K562 (cell line): ENCODE data around the gene PLAAT5. TPM values are rescaled to one million over a fixed set of nuclear protein-coding genes. Genes with fewer than 3 reads are reported as not detected.

Experiments
- AFF4 ChIP-seq: sonication (generic); formaldehyde crosslinking; IDR thresholded peaks from 2 replicates; pipeline ENCODE4 v1.8.0; 2023; ENCODE audit warnings: mild to moderate bottlenecking, missing genetic modification reagents
- ETV5 ChIP-seq: sonication (generic); formaldehyde crosslinking; IDR thresholded peaks from 2 replicates; pipeline ENCODE4 v1.4.0; 2020; ENCODE audit warnings: low read depth, mild to moderate bottlenecking, missing genetic modification reagents
- KLF10 ChIP-seq: fragments of 250-450 bp; sonication (Bioruptor Pico); IDR thresholded peaks from 2 replicates; pipeline ENCODE4 v1.6.1; 2021; ENCODE audit warnings: matching md5 sums
- MTF1 ChIP-seq: fragments of 250-450 bp; sonication (Bioruptor Pico); IDR thresholded peaks from 2 replicates; pipeline ENCODE4 v1.9.0; 2021; ENCODE audit warnings: moderate library complexity, mild to moderate bottlenecking, inconsistent platforms, borderline replicate concordance
- NRF1 ChIP-seq, 2 experiments: fragments of 450-650 bp; IDR thresholded peaks in 1 of 2; conservative IDR thresholded peaks in 1 of 2; 2 replicates each; pipeline ENCODE4 v1.6.1; 2014; ENCODE audit warnings: mild to moderate bottlenecking in 2 of 2
- SIRT6 ChIP-seq: IDR thresholded peaks from one replicate; pipeline ENCODE4 v1.6.1; 2012; ENCODE audit warnings: low read depth, mild to moderate bottlenecking, control low read depth, inconsistent platforms, low read length, moderate library complexity
- SREBF2 ChIP-seq: sonication (generic); formaldehyde crosslinking; IDR thresholded peaks from 2 replicates; pipeline ENCODE4 v1.4.0; 2020; ENCODE audit warnings: mild to moderate bottlenecking, missing genetic modification reagents
- TAF9B ChIP-seq: fragments of 450-650 bp; IDR thresholded peaks from 2 replicates; pipeline ENCODE4 v1.6.1; 2018; ENCODE audit warnings: mild to moderate bottlenecking; ENCODE audit not compliant: partially characterized antibody
- TARDBP ChIP-seq: fragments of 450-650 bp; IDR thresholded peaks from 2 replicates; pipeline ENCODE4 v1.6.1; 2016
- YBX1 ChIP-seq: fragments of 450-650 bp; IDR thresholded peaks from 2 replicates; pipeline ENCODE4 v1.7.1; 2016; ENCODE audit warnings: mild to moderate bottlenecking
- ZEB2 ChIP-seq: fragments of 450-650 bp; IDR thresholded peaks from 2 replicates; pipeline ENCODE4 v1.6.1; 2016
- ZNF232 ChIP-seq: sonication (generic); formaldehyde crosslinking; IDR thresholded peaks from 2 replicates; pipeline ENCODE4 v1.8.0; 2022; ENCODE audit warnings: mild to moderate bottlenecking, missing genetic modification reagents
- ZNF311 ChIP-seq: fragments of 250-450 bp; sonication (Bioruptor Pico); IDR thresholded peaks from 2 replicates; pipeline ENCODE4 v1.4.0; 2020; ENCODE audit warnings: mild to moderate bottlenecking, moderate library complexity
- ZNF444 ChIP-seq: fragments of 250-450 bp; sonication (Bioruptor Pico); IDR thresholded peaks from 2 replicates; pipeline ENCODE4 v1.4.0; 2020; ENCODE audit warnings: mild to moderate bottlenecking, moderate library complexity
- polyA plus RNA-seq, 8 experiments: library from polyadenylated mRNA; depleted of rRNA in 4 of 8; stranded (reverse) in 5 of 8; unstranded in 3 of 8; fragments of >200 nt; fragmentation: Nextera tagmentation in 2 of 8; fragmentation: Illumina TruSeq in 1 of 8; extraction: Ambion mirVana in 2 of 8; extraction: Trizol in 1 of 8; gene quantifications; 2 replicates each; pipeline versions ENCODE4 v1.2.1 to v1.2.3, GENCODE V29; 2011 to 2014; ENCODE audit warnings: inconsistent platforms in 1 of 8, missing spikeins in 1 of 8
- total RNA-seq, 7 experiments: library from RNA; depleted of rRNA in 6 of 7; stranded (reverse); fragments of >200 nt in 6 of 7; fragmentation: Illumina TruSeq in 2 of 7; extraction: Trizol in 2 of 7; gene quantifications; 2 replicates each; pipeline versions ENCODE4 v1.2.1 to v1.2.3, GENCODE V29; 2011 to 2021; ENCODE audit warnings: low replicate concordance in 1 of 7
- TF ChIP-seq, protein P1 (sequence below): fragments of 200-800 bp; sonication (Bioruptor generic); IDR thresholded peaks from 2 replicates; pipeline ENCODE4 v1.6.1; 2016; ENCODE audit warnings: missing genetic modification characterization, missing compliant biosample characterization
- TF ChIP-seq, protein P2 (sequence below): fragments of 450-650 bp; formaldehyde crosslinking; IDR thresholded peaks from 2 replicates; pipeline ENCODE4 v1.4.0; 2022; ENCODE audit warnings: missing genetic modification characterization
- TF ChIP-seq, protein P3 (sequence below): fragments of 250-450 bp; sonication (Bioruptor Pico); IDR thresholded peaks from 2 replicates; pipeline ENCODE4 v1.5.1; 2021; ENCODE audit warnings: mild to moderate bottlenecking

Gene PLAAT5
- total and polyA plus RNA-seq, 9 of the 15 experiments (the other 6 are each of a cell fraction or from before 2014, with no cell fraction given): not detected

GRCh38 chr11:63534895-63535461 lies 44.0 kb upstream of the PLAAT5 start (continued):
- peak; percentile 88 for TF ChIP-seq MTF1 (CRISPR knock-in tag)
- peak; percentile 78; the same call in 1 of the 2 replicates for TF ChIP-seq KLF10 (CRISPR knock-in tag)
- no peak for TF ChIP-seq TARDBP
- peak; percentile 95 for TF ChIP-seq ZNF444 (CRISPR knock-in tag)
- TF ChIP-seq SIRT6: no peak
- no peak for TF ChIP-seq NRF1 (conservative IDR thresholded peaks at IDR 0.05 in 1 of 2, IDR thresholded peaks at IDR 0.05 in 1 of 2)
- no peak for TF ChIP-seq TAF9B
- TF ChIP-seq, protein P1, sequence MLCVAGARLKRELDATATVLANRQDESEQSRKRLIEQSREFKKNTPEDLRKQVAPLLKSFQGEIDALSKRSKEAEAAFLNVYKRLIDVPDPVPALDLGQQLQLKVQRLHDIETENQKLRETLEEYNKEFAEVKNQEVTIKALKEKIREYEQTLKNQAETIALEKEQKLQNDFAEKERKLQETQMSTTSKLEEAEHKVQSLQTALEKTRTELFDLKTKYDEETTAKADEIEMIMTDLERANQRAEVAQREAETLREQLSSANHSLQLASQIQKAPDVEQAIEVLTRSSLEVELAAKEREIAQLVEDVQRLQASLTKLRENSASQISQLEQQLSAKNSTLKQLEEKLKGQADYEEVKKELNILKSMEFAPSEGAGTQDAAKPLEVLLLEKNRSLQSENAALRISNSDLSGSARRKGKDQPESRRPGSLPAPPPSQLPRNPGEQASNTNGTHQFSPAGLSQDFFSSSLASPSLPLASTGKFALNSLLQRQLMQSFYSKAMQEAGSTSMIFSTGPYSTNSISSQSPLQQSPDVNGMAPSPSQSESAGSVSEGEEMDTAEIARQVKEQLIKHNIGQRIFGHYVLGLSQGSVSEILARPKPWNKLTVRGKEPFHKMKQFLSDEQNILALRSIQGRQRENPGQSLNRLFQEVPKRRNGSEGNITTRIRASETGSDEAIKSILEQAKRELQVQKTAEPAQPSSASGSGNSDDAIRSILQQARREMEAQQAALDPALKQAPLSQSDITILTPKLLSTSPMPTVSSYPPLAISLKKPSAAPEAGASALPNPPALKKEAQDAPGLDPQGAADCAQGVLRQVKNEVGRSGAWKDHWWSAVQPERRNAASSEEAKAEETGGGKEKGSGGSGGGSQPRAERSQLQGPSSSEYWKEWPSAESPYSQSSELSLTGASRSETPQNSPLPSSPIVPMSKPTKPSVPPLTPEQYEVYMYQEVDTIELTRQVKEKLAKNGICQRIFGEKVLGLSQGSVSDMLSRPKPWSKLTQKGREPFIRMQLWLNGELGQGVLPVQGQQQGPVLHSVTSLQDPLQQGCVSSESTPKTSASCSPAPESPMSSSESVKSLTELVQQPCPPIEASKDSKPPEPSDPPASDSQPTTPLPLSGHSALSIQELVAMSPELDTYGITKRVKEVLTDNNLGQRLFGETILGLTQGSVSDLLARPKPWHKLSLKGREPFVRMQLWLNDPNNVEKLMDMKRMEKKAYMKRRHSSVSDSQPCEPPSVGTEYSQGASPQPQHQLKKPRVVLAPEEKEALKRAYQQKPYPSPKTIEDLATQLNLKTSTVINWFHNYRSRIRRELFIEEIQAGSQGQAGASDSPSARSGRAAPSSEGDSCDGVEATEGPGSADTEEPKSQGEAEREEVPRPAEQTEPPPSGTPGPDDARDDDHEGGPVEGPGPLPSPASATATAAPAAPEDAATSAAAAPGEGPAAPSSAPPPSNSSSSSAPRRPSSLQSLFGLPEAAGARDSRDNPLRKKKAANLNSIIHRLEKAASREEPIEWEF (CRISPR knock-in tag): peak; percentile 99
- peak; percentile 82 for TF ChIP-seq ZEB2
- TF ChIP-seq SREBF2 (CRISPR knock-in tag): no peak
- TF ChIP-seq, protein P2, sequence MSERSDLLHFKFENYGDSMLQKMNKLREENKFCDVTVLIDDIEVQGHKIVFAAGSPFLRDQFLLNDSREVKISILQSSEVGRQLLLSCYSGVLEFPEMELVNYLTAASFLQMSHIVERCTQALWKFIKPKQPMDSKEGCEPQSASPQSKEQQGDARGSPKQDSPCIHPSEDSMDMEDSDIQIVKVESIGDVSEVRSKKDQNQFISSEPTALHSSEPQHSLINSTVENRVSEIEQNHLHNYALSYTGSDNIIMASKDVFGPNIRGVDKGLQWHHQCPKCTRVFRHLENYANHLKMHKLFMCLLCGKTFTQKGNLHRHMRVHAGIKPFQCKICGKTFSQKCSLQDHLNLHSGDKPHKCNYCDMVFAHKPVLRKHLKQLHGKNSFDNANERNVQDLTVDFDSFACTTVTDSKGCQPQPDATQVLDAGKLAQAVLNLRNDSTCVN (CRISPR knock-in tag): peak; percentile 94; the same call in 1 of the 2 replicates
- TF ChIP-seq ZNF232 (CRISPR knock-in tag): no peak
- TF ChIP-seq ZNF311 (CRISPR knock-in tag): peak; percentile 99
- TF ChIP-seq YBX1: no peak
- no peak for TF ChIP-seq ETV5 (CRISPR knock-in tag)
- no peak for TF ChIP-seq AFF4 (CRISPR knock-in tag)
- TF ChIP-seq, protein P3, sequence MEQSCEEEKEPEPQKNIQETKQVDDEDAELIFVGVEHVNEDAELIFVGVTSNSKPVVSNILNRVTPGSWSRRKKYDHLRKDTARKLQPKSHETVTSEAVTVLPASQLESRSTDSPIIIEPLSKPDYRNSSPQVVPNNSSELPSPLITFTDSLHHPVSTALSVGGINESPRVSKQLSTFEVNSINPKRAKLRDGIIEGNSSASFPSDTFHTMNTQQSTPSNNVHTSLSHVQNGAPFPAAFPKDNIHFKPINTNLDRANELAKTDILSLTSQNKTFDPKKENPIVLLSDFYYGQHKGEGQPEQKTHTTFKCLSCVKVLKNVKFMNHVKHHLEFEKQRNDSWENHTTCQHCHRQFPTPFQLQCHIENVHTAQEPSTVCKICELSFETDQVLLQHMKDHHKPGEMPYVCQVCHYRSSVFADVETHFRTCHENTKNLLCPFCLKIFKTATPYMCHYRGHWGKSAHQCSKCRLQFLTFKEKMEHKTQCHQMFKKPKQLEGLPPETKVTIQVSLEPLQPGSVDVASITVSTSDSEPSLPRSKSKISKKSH (CRISPR knock-in tag): peak; percentile 87; the same call in 1 of the 2 replicates
